Left renal cortex interstitium (tissue), 4 donors: ENCODE results near the gene PTP4A2. TPM values are rescaled to one million over a fixed set of nuclear protein-coding genes. Genes with fewer than 3 reads are reported as not detected.
"Not testable (repeated sequence)": the region's sequence is repeated elsewhere in the genome, so short reads cannot be mapped to it uniquely, and the experiment has no call there.

Experiments
- DNase-seq, 4 donors: peaks; one replicate each; pipeline ENCODE4 v3.0.0-alpha.2; 2013; ENCODE audit warnings: low read depth in 4 of 4, low spot score in 2 of 4, missing footprints in 1 of 4
- polyA plus RNA-seq, 4 donors: library from polyadenylated mRNA; unstranded; fragments of 120-200 nt; gene quantifications; one replicate each; pipeline ENCODE4 v1.2.1, GENCODE V29; 2013; ENCODE audit not compliant: insufficient read length in 4 of 4

PTP4A2 gene
- polyA plus RNA-seq, 4 donors: 164 to 238 (median 225) TPM

GRCh38 chr1:31926252-31926651 is 11.9 kb downstream of the PTP4A2 start:
- DNase-seq: no peak

- DNase-seq: not testable (repeated sequence)
These were observed 12.3 kb downstream of the PTP4A2 start for GRCh38 chr1:31925824-31926223.

GRCh38 chr1:31924839-31925238 is 13.3 kb downstream of the PTP4A2 start:
- no peak for DNase-seq

GRCh38 chr1:31923901-31924535 is 14.2 kb downstream of the PTP4A2 start:
- no peak for DNase-seq

DNA sequence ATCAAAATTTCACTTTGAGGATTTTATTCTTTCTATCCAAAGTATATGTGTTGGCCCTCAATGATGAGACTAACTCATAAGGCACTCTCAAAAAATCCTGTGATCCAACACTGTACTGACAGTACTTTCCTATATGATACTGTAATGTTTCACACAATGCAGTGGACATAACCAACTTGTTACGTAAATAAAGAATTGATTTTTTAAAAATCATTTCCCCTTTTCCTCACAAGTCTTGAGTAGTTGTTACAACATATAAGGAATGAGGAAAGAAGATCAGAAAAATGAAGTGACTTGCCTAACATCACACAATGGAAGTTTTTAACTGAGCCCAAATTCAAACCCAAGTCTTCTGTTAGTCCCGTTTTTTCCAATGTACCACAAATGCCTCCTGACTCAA is 17.2 kb downstream of the PTP4A2 start:
- no peak for DNase-seq

DNA sequence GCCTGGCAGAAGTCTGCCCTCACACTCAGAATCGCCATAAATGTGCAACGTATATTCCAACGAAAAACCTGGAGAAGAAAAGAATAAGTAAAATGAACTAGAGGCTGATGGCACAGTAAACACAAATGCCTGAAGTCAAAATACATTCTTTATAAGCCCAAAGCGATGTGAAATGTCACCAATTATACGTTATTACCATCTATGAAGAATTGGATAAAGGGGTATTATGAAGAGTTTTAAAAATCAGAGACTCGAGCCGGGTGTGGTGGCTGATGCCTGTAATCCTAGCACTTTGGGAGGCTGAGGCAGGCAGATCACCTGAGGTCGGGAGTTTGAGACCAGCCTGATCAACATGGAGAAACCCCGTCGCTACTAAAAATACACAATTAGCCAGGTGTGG is 18.6 kb downstream of the PTP4A2 start:
- no peak for DNase-seq

GRCh38 chr1:31915438-31915837 is 22.7 kb downstream of the PTP4A2 start:
- no peak for DNase-seq

- DNase-seq: no peak
These were observed 24.2 kb downstream of the PTP4A2 start for GRCh38 chr1:31913968-31914367.

DNA sequence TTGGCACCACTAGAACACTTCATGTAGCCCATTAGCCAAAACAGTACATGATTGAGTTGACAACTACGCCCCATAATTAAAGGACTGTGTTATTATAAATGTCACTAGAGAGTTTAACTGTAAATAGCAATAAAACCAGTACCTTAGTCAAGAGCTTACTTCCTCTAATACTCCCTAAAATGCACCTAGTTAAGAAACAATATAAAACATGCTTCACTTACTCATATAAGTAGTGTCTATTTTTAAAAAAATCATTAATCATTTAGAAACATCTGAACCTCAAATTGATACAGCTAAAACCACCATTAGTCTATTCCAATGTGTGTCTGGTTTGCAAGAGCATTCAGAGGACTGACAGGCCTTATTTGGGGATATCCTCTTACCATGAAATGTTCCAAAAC is 25.3 kb downstream of the PTP4A2 start:
- DNase-seq: no peak

GRCh38 chr1:31911994-31912780 is 26.0 kb downstream of the PTP4A2 start:
- DNase-seq: no peak

- DNase-seq: no peak
These were observed 27.2 kb downstream of the PTP4A2 start for GRCh38 chr1:31910933-31911332.

DNA sequence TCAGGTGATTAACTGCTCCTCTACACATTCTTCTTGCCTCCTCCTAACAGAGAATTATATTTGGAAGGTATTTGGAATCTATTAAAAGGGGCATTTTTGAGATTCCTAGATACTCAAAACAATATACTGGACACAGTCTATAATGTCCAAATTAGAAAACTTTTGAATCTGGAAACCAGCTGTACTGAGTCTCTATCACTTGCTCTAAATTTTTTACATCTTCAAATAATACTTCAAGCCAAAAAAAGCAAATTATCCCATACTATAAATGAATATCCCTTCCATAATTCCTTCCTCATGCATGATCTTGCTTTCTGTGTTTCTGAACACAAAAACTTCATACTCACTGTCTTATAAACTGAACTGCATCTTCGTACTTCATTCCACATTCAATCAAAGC is 28.5 kb downstream of the PTP4A2 start:
- DNase-seq: no peak

GRCh38 chr1:31906557-31906956 is 31.6 kb downstream of the PTP4A2 start:
- no peak for DNase-seq

- DNase-seq: no peak
These were observed 32.5 kb downstream of the PTP4A2 start for GRCh38 chr1:31905681-31906080.

GRCh38 chr1:31905093-31905509 is 33.1 kb downstream of the PTP4A2 start:
- no peak for DNase-seq

GRCh38 chr1:31904339-31905092 is 33.7 kb downstream of the PTP4A2 start:
- no peak for DNase-seq

- no peak for DNase-seq
These were observed 35.7 kb downstream of the PTP4A2 start for GRCh38 chr1:31902510-31902860.

DNA sequence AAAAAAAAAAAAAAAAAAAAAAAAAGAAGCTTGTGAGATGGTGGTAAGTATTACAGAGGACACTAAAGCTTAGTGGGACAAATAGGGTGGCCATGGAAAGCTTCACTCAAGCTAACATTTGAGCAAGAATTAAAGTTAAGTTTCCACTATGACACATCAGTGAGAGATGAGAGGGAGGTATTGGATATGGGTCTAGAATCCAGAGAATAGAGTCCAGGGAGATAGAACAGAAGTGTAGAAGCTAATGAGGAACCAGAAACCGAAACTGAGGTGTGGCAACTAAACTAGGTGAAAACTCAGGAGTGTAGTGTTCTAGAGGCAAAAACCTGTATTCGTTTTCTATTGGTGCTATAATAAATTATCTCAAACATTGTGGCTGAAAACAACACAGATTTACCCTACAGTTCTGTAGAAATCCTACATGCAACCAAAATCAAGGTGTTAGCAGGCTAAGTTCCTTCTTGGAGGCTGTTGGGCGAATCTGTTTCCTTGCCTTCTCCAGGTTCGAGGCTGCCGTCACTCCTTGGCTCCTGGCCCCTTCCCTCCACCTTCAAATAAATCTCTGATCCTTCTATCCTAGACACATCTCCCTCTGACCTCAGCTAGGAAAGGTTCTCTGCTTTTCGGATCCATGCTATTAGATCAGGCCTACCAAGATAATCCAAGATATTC is 36.2 kb downstream of the PTP4A2 start:
- no peak for DNase-seq

DNA sequence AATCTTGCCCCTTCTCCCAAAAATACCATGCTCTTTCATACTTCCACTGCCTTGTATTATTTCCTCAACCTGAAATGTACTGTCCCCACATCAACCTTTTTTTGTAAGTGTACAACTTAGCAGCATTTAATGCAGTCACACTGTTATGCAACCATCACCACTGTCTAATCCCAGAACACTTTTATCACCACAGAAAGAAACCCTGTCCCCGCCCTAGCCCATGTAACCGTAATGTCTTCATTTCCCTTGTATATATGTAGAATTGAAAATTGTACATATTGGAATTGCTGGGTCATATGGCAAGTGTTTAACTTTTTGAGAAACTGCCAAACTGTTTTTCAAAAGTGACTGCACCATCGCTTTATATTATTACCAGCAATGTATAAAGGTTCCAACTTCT is 37.4 kb downstream of the PTP4A2 start:
- no peak for DNase-seq

DNA sequence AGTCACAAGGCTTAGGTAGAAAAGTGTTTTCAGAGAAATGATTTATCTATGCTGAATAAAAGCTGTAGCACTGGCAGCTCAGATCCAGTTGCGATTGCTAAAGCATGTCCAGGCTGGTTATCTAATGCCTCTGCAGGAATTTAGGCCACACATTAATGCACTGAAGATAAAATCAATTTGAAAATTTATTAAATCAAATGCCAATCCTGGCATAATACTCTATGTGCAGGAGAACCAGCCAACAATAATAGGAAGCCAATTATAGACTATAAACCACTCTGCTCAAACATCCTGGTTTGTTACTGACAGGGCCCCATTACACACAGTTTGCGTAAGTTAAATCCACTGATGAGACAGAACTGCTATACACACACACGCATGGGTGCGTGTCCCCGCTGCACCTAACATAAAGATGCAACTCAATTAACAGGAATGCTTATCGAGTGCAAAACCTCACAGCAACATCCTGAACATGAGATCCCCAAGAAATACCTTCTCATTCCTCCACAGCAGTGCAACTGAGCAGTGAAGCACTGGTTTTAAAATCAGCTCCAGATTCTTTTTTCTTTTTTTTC is 40.6 kb downstream of the PTP4A2 start:
- DNase-seq: no peak
